Stimulated activated CD8-positive, alpha-beta memory T cell treated with anti-CD3 and anti-CD28 coated beads, Interleukin-12 subunit alpha, Interleukin-12 subunit beta, amount 100 ng/mL, for 24 hours (primary cell): ENCODE data around the gene TPRN.

Source experiments
- DNase-seq: peaks from one replicate; pipeline ENCODE4 v3.0.0-alpha.2; 2020; ENCODE audit errors: extremely low read depth

The TPRN gene

DNA sequence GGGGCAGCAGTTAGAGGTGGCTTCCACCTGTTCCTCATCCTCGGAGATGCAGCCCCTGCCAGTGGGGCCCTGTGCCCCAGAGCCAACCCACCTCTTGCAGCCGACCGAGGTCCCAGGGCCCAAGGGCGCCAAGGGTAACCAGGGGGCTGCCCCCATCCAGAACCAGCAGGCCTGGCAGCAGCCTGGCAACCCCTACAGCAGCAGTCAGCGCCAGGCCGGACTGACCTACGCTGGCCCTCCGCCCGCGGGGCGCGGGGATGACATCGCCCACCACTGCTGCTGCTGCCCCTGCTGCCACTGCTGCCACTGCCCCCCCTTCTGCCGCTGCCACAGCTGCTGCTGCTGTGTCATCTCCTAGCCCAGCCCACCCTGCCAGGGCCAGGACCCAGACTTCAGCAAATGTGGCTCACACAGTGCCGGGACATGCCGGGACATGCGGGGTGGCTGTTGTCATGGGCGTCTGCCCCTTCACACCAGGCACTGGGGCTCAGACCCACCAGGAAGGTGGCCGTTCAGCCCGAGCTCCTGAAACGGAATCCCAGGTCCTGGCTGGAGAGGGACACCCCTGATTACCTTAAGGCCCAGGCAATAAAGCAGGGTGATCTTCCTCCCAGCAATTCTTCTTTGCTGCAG, 25.3 kb upstream of the TPRN start:
- no peak for DNase-seq

DNA sequence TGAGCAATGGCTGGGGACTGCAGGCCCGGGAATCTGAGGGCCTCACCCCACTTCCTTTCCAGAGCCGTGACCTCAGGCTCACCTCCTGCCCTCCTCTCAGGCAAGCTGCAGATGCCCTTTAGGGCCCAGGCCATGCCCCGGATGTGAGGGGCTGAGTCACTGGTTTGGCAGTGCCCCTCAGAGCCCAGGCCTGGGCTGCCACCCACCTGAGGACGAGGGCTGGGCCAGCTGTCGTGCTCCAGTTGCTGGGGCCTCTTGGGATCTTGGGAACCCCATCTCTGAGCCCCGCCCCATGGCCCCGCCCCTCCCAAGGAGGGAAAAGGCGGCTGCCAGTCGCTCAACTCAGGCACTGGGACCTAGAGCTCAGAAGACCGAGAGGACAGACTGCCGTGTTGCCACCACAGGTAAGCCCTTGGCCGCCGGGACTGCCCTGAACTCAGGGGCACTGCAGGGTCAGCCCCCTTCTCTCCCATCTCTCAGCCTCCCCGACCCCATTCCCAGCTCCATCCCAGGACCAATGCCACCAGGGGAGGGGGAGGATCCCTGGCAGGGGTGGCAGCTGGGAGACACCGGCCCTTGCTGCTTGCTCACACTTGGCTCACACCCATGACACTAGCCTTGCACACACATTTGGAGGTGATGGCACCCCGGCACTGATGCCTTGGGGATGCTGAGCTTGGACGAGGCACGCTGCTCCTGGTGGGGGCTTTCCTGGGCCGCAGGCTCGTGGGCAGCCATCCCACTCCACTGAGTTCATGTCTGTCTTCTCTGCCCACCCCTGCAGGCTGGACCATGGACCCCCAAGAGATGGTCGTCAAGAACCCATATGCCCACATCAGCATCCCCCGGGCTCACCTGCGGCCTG, 24.5 kb upstream of the TPRN start, which contains the start of gene CYSRT1:
Gene CYSRT1, plus strand, starts transcription at position 345 of the 865 bp plus-strand sequence. Its CDS starts 448 bp downstream, at position 793.
- no peak for DNase-seq

DNA sequence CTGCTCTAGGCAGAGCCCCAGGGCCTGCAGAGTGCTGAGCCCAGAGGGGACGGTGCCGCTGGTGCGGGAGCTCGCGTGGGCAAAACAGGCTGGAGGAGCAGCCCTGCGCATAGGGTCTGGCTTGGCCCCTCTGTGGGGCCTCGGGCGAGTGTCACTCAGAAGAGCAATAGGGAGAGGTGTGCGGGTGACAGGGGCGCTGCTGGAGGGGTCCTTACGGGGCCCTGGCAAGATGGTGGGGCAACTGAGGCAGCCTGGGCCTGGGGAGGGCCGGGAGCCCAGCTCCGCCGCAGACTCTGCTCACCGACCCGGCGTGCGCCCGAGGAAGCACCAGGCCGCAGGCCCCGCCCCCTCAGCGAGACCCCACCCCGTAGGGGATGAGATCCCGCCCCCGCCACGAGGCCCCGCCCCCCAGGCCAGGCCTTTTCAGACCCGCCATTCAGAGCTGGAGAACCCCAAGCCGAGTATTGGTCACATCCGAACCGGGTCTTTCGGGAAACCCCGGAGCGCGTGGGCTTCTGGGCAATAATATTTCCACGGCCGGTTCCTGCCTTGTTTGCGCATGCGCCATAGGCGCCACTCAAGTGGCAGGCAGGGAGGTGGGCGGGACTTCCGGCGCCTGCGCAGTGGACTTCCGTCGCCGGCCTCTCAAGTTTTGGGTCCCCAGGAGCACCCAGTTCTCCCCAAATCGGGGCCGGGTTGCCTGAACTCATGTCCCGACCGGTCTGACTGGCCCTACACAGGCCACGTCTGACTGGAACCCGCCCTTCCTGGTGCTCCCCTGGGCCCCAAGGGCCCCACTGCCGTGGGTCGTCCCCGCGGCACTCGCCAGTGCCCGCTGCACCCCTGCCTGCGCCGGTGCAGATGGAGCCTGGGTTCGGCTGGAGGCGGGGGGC, 22.8 kb upstream of the TPRN start:
- DNase-seq: peak; percentile 94

DNA sequence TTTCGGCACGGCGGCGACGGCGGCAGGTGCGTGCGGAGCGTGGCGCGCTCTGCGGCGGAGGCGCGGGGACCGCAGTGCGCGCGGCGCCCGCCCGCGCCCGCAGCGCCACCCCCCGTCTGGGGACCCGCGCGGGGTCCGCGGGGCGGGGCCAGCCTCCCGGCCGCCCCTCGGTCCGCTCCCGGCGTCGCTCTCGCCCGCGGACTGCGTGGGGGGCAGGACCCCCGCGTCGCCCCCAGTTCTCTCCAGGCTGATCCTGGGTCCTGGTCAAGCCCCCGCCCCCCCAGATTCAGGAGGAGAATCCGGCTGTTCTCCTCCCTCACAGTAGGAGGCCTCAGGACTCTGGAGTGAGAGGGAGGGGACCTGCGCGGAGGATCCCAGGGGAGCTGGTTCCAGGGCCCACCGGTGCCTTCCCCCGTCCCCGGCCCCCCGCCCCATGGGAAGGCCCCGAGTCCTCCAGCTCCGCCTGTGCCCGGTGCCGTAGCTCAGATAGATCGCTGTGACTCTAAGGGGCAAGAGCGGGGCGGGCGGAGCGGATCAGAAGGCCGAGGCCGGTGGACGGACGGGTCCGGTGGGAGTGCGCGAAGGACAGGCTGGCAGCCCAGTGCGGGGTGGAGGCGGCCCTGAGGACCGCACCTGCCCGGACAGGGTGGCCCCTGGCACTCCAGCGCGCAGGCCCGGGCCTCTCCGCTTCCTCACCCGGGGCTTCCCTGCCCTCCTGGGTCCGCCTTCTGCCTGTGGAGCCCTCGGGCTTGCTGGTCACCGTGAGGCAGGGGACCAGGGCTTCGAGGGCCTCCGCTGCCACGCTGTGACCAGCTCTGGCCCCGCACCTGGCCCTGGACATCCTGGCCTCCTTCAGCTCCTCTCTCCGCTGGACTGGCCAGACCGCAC, 21.9 kb upstream of the TPRN start, which contains the start of gene RNF208:
Gene RNF208, minus strand, starts transcription at position 51 of the 888 bp plus-strand sequence. CDS start 1,028 bp downstream, outside the sequence.
- no peak for DNase-seq

DNA sequence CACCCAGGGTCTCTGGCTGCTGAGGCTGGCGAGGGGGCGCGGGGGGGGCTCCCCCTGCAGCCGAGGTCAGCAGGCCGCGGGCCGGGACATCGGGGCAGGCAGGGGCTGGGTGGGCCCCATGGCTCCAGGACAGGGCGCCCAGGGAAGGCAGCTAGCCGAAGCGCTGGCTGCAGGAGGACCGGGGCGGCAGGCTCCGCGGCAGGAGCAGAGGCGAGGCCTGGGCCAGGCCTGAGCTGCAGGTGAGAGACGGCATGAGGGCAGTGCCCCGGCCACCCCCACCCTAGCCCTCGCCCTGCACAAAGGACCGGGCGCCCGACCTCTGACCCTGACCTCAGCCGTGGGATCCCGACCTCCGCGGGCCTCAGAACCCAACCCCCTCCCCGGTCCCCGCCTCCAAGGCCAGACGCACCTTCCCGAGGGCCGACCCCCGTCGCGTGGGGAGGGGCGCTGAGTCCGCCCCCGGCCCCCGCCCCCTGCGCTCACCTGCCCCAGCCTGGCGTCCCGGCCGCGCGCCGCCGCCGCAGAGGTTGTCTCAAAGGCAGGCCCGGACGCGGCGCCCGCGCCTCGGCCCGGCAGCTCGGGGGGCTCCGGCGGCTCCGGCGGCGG, 21.1 kb upstream of the TPRN start:
- no peak for DNase-seq

DNA sequence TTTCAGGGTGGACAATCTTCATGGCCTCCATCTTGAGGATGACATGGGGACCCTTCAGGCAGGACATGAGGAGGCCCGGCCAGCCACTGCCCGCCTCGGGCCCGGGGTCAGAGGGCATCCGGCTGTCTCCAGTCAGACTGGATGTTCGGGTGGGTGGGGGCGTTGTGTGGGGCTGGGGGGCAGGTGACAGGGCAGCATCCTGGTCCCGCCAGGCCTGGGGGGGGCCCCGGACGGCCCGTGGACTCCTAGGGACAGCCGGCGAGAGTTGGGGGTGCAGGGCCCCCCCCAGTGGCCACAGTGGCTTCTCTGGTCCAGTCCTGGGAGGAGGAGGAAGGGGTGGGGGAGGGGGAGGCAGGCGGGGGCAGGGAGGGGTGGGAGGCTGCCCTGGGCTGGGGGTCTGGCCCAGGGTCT, 20.6 kb upstream of the TPRN start:
- no peak for DNase-seq

DNA sequence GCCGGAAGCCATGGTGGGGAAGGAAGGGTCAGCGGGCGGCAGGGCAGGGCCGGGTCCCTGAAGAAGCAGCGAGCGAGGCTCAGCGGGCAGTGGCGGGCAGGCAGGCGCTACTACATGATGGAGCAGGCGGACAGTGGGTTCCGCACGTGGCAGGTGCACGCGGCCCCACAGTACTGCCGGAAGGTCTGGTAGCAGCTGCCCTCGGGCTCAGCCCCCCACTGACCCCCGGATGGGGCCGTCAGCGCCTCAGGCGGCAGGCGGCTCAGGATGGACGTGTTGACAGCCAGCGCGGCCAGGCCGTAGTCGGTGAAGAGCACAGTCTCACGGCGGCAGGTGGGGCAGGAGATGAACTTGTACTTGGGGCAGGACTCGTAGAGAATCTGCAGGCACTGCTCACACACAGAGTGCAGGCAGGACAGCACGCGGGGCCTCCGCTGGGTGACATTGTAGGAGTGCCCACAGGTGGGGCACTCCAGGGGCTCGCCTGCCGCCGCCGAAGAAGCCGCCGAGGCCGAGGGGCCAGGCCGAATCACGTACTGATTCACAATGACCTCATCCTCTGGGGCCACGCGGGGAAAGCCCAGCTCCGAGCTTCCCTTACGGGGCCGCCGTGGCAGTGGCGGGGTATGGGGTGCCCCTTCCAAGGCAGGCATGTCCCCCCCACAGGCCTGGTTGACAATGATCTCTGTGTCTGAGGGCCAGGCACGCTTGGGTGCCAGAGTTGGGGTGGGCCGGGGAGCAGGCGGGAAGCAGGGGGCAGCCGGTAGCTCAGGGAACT, 20.0 kb upstream of the TPRN start:
- no peak for DNase-seq

DNA sequence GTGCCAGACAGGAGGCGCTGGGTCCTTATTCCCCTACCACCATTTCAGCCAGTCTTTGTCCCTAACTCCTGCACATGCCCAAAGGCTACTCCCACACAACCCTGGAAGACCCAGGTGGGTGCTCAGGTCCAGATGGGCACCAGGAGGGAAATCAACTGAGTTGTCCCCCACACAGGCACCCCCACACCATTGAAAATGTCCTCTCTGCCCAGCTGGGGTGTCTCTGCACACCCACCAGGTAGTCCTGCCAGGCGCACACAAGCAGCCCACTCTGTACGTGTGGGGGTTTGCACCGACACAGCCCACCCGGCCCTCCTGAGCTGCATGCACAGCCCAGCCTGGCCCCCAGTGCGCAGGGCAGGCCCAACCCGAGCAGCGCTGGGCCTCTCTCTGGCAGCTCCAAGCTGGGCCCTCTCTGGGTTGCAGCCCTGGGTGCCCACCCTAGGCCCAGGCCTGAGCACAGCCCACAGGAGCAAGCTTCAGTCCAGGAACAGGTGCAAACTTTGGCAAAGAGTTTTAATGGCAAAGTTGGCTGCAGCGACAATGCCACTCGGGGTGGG, 19.3 kb upstream of the TPRN start:
- no peak for DNase-seq

DNA sequence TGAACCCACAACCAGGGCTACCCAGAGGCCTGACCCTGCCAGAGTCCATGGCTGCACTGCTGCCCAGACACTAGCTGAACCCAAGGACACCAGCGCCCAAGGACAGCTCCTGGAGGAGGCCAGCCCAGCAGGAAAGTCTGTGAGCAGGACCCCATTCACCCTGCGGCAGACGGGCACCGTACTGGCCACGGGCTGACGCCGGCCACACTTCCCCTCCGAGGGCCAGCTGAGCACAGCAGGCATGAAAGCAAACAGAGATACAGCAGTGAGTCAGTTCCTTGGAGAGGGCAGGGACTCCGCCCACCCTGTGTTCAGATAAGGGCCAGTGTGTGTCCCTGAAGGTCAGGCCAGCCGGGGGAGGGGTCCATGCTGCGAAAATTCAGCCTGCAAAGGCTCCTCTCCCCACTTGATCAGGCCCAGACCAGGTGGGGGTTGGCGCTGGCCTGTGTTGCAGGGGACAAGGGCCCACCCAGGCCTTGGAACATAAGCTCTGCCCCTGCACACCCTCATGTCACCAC, 18.3 kb upstream of the TPRN start:
- DNase-seq: no peak

DNA sequence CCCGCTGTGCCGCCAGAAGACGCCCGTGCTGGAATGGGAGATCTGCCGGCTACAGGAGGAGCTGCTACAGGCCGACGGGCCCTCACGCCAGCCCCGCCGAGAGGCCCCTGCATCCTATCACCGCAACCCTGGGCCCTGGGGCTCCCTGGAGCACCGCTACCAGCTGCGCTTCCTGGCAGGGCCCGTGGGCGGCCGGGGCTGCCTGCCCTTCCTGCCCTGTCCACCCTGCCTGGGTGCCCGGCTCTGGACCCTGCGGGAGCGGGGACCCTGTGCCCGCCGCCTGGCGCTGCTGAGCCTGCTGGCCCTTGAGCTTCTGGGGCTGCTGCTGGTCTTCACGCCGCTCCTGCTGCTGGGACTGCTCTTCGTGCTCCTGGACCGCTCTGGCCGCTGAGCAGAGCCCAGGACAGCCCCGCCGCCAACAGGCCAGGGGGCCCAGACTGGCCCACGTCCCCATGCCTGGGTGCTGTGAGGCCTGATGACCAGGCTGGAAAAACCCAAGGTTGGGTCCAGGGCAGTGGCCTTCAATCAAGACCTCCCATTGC, 17.7 kb upstream of the TPRN start:
- DNase-seq: no peak

DNA sequence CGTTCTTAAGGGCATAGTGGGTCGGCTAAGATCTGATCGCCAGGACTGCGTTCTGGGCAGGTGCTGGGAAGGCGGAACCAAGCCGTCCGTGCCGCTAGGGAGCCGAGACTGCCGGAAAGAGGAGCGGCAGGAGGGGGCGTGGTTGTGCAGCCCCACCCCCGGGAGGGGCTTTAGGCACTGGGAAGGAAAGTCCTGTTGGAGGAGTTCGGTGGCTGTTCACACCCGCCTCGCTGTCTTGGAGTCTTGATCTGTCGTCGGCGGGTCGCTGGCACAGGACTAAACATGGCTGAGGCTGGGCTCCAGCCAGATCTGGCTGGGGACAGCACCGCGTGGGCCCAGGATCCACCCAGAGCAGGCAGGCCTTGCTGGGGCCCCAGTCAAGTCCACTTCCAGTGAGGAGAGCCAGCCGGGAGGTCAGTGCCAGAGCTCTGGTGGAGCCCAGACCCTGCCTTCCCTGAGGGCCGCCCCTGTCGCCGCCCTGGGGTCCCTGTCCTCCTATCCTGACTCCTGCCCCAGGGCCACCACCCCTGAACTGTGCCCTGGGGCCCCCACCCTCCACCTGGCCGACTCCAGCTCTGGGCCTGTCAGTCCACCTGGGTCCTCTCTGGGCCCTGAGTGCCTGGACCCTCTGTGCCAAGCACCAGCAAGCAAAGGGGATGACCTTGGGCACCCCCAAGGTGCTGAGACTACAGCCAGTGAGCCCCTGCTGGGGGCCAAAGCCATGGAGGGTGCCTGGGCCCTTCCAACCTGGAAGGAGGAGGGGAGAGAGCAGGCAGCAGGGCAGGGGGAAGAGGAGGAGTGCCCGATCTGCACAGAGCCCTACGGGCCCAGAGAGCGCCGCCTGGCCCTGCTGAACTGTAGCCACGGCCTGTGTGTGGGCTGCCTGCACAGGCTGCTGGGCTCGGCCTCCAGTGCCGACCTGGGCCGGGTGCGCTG, 17.0 kb upstream of the TPRN start:
- no peak for DNase-seq

DNA sequence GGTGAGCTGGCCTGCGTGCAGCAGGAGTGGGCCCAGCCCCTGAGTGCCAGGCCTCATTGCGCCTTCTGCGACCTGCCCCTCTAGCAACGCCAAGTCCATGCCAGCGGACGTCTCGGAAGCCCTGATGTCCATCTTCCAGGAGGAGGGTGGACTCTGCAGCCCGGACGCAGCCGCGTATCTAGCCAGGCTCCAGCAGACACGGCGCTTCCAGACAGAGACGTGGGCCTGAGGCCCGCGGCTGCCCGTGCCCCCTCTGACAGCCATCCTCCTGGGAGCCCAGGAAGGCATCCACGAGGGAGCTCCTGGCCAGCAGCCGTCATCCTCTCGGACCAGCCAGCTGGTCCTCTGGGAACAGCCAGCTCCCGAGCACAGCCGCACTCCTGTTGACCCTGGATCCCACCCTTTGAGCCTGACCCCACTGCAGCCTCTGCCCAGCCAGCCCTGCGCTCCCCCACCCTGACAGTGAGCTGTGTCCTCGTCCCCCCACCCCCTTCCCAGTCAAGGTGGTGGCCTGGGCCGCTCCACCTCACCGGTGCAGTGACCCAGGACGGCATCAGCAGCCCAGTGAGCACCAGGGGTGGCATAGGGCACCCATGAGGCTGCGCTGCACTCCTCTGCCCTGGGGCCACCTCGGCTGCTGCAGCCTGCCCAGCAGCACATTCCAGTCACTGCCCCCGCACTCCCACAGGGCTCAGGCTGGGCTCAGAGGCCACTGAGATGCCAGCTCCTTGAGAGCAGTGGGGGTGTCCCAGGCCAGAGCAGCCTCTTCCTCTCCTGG, 15.8 kb upstream of the TPRN start:
- DNase-seq: no peak

DNA sequence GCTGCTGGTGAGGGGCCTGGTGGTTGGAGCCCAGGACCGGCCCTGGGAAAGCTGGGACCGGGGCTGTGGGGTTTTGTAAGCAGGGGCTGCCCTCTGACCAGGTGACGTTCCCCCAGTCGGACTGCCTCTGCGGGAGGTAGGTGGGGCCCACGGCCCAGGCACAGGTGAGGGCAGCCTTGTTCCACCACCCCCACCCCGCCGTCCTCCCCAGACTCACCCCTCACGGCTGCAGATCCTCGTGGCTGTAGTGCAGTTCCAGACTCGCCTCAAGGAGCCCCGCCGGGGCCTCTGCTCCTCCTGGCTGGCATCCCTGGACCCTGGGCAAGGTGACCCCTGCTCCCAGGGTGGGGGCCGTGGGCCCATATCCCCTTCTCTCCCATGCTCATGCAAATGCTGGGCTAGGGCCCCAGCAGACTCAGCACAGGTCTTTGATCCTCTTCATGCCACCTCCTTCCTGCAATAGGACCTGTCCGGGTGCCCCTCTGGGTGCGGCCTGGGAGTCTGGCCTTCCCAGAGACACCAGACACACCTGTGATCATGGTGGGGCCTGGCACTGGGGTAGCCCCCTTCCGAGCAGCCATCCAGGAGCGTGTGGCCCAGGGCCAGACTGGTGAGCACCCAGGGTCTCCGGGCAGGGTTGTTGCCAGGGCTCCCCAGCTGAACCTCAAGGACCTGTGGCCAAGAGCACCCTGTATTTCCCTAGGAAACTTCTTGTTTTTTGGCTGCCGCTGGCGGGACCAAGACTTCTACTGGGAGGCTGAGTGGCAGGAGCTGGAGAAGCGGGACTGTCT, 14.8 kb upstream of the TPRN start:
- no peak for DNase-seq

DNA sequence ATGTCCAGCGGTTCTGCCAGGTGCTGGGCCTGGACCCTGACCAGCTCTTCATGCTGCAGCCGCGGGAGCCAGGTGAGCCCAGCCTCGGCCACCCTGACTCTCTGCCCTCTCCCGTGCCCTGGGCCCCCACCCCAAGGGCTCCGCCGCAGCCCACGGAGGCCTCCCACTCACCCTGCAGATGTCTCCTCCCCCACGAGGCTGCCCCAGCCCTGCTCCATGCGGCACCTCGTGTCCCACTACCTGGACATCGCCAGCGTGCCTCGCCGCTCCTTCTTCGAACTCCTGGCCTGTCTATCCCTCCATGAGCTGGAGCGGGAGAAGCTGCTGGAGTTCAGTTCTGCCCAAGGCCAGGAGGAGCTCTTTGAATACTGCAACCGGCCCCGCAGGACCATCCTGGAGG, 14.1 kb upstream of the TPRN start:
- DNase-seq: no peak

DNA sequence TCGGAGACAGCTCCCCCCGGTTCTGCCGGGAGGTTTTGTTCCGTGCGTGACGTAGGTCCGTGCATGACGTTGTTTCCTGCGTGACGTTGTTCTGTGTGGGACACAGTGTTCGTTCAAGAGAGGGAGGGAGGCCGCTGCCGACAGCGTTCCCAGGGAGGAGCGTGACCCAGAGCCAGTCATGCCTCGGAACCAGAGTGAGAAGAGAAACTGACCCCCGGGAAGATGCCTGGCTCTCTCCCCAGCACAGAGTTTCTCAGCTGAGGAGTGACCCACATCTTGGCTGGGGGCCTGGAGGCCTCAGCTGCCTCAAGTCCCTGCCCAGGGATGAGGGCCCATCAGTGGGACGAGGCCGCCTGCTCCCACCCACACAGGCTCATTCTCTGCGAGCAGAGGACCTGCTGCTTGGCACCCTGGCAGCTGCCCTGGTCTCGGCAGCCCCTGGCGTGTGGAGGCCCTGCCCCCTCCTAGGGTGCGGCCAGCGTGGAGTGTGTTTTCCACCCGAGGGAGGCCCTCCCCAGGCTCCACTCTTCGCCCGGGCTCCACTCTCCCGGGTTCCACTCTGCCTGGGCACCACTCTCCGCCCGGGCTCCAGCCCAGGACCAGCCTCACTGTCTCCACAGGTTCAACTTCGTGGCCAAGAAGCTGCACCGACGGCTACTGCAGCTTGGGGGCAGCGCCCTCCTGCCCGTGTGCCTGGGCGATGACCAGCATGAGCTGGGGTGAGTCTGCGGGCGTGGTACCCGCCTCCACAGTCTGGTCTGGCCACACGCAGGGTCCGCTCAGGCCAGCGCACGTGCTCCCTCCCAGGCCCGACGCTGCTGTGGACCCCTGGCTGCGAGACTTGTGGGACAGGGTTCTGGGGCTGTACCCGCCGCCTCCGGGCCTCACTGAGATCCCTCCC, 12.9 kb upstream of the TPRN start:
- DNase-seq: no peak
